ENCODE measurements around the gene LONP1. TPM values are rescaled to one million over a fixed set of nuclear protein-coding genes. Genes with fewer than 3 reads are reported as not detected.
A peak's percentile ranks its signal among the peaks of the same experiment; 100 is the strongest.

LONP1 gene
- total RNA-seq, 2 experiments from 2014 or later, result 98.7 to 106 TPM

DNA sequence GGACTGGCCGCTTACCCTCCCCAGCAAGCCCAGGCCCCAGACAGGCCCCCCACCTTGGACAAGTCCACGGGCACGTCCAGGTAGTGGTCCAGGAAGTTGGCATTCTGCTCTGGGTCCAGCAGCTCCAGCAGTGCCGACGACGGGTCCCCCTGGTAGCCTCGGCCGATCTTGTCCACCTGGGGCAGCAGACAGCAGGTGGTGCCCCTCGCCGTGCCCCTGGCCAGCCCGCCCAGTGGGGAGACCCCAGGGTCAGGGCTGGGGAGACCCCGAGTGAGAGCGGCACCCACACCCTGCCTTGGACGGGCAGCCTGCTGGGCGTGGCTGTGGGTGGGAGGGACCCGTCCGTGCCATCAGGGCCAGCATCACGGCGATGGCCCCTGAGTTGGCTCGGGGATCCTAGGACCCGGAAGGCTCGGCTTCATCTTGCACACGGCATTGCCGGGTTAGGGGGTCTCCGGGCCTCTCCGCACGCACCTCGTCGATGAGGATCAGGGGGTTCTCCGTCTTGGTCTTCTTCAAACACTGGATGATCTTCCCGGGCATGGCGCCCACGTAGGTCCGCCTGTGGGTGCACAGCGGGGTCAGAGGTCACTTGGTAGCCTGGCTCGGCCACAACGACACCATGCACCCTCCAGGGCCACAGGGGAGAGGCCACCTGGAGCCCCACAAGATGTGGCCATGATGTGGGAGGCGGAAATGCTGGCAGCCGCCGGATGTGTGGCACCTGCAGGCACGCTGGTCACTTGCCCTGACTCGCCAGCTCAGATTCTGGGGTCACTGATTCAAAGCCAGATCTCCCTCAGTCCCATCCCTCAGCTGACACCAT lies 23.5 kb downstream of the LONP1 start:
- H3K4me1 Mint-ChIP-seq, result peaks cover 18% of the 10 kb centered on the region

DNA sequence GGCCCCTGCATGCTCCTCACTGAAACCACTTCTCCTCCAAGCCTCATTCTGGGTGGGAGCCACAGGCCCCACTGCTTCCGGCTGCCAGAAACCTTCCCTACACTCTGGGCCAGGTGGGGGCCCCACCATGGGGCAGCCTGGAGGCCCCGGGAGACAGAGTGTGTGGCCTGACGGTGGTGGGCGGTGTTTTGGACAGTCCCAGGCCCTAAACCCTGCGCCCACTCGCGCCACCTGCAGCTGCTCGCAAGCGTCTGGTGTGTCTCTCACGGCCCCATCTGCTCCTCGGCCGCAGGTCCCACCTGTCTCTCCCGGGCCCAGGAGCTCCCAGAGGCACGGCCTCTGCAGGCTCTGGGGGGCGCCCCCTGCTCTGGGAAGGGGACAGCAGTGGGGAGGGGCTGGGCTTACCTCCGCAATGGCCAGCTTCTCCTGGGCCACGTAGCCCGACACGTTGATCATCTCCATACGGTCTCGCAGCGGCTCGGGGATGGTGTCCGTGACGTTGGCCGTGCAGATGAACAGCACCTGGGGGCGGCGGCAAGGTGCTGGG lies 24.2 kb downstream of the LONP1 start:
- no peaks in the 10 kb centered on the region for H3K27me3 Mint-ChIP-seq
- peaks cover 23% of the 10 kb centered on the region for H3K4me1 Mint-ChIP-seq
- DNase-seq, result no peak
- H3K9me3 Mint-ChIP-seq, result no peaks in the 10 kb centered on the region
- no peak overlapping the region for H3K4me3 Mint-ChIP-seq
- no peak overlapping the region for H3K27ac Mint-ChIP-seq
- CTCF ChIA-PET, result no interaction called here
- POLR2A ChIA-PET, result interaction anchor here (0.9 kb wide), 1 partner anchor 23 kb away, joined by 4 read pairs; no protein-coding TSS in a partner anchor
- peaks cover 54% of the 10 kb centered on the region for H3K36me3 Mint-ChIP-seq (ENCODE audit: low read depth)

More for the DNA sequence above, 23.5 kb downstream of the LONP1 start:
- Mint-ChIP-seq H3K27ac (no peak overlapping the region), H3K9me3 (no peaks in the 10 kb centered on the region), H3K27me3 (no peaks in the 10 kb centered on the region), H3K4me3 (no peak overlapping the region), H3K36me3 (ENCODE audit: low read depth) (peaks cover 54% of the 10 kb centered on the region)
- ChIA-PET POLR2A (interaction anchor here (0.9 to 2.8 kb wide), 2 partner anchors 17 to 22 kb away, joined by 4 to 10 read pairs; no protein-coding TSS in a partner anchor), CTCF (no interaction called here)
- DNase-seq, result no peak

DNA sequence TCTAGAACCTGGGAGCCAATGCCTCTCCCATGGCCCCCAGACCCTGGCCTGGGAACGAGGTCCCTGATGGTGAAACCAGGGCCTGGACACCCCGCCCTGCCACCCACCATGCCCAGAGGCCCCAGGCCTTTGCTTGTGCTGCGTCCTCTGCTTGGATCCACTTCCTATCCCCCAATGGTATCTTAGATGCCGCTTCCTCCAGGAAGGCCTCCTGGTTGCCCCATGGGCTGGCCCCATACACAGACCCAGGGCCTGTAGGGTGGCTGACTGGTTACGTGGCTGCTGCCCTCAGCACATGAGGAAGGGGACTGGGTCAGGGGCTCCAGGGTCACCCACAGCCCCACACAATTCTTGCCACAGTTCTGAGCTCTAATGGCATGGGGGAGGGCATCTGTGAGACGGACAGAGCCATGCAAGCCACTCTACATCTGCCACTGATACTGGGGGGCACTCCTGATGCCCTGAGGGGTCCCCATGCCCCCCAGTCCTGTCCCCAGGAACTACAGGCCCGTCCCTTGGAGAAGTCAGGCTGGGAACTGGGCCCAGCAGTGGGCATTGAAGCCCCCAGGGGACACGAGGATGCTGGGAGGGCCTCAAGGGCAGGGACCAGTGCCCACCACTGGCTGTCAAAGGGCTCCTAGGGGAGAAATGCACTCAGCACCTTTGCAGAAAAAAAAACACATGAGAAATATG lies 24.8 kb downstream of the LONP1 start:
- Mint-ChIP-seq H3K27ac (no peak overlapping the region), H3K27me3 (no peaks in the 10 kb centered on the region), H3K4me1 (peaks cover 24% of the 10 kb centered on the region), H3K4me3 (no peak overlapping the region), H3K36me3 (ENCODE audit: low read depth) (peaks cover 57% of the 10 kb centered on the region), H3K9me3 (no peaks in the 10 kb centered on the region)
- ChIA-PET CTCF (no interaction called here), POLR2A (interaction anchor here (0.9 kb wide), 1 partner anchor 24 kb away, joined by 4 read pairs; no protein-coding TSS in a partner anchor)
- no peak for DNase-seq

DNA sequence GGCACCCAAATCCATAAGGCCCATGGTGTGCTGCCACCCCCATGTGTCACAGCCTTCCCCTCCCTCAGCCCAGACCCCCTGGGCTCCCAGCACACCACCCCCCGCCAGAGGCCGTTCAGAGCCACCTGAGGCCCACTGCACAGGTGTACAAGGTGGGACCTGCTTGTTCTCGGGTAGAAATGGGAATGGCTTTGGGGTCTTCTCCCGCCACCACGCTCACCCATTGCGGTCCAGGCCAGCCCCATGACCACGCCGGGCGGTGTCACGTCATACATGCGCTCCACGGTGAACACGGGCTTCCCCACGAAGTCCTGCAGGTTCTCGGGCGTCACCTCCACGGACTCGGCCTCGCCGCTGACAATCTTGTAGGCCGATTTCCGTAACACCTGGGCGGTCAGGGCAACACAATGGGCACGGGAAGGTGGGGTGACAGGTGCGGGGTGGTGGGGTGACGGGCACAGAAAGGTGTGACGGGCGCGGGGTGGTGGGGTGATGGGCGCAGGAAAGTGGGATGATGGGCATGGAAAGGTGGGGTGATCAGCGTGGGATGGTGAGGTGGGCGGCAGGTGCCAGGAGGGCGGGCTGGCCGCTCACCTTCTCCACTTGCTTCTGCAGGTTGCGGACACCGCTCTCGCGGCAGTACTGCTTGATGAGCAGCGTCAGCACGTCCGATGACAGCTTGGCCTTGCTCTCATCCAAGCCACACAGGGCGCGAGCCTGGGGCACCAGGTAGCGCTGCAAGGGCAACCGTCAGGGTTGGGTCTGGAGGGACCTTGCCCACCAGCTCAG lies 25.6 kb downstream of the LONP1 start:
- H3K4me1 Mint-ChIP-seq, result peaks cover 29% of the 10 kb centered on the region
- no peak overlapping the region for H3K27ac Mint-ChIP-seq
- POLR2A ChIA-PET, result interaction anchor here (1.1 kb wide), 1 partner anchor 86 kb away, joined by 3 read pairs; no protein-coding TSS in a partner anchor
- peaks cover 58% of the 10 kb centered on the region for H3K36me3 Mint-ChIP-seq (ENCODE audit: low read depth)
- no peak for DNase-seq
- H3K4me3 Mint-ChIP-seq, result no peak overlapping the region
- H3K9me3 Mint-ChIP-seq, result no peaks in the 10 kb centered on the region
- CTCF ChIA-PET, result no interaction called here
- no peaks in the 10 kb centered on the region for H3K27me3 Mint-ChIP-seq

DNA sequence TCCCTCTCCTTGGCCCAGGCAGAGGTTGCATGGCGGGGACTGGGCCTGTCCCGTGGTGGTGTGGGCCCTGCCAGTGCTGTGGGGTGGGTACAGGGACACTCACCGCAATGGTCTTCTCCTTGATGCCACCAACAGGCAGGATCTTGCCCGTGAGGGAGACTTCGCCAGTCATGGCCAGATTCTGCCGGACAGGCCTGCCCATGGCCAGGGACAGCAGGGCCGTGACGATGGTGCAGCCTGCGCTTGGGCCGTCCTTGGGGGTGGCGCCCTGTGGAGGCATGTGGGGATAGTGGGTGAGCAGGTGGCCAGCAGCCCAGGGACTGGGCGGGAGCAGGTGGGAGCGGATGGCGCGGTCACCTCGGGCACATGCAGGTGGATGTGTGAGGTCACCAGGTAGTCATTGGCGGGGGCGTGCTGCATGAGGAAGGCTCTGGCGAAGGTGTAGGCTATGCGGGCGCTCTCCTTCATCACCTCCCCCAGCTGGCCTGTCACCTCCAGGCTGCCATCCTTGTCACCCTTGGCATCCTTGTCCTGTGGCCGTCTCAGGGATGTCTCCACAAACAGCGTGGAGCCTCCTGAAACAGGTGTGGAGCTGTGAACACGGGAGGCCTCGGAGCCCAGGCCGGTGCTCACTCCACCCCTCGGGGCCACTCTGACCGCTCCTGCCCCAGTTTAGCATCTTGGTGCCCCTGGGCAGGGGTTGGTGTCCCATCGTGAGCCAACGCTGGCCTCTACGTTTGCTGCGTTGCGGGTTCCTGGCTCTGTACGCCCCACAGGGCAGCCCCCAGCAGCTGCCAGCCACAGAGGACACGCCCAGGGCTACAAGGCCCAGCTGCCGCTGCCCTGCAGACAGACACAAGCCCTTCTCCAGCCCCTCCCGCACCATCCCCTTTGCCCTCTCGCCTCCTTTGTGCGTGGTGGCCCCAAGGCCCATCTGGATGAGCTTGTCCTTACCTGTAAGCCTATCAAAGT lies 26.5 kb downstream of the LONP1 start:
- Mint-ChIP-seq H3K36me3 (ENCODE audit: low read depth) (peaks cover 51% of the 10 kb centered on the region), H3K27ac (peak overlapping the region; percentile 44), H3K27me3 (no peaks in the 10 kb centered on the region), H3K4me3 (peak overlapping the region; percentile 90), H3K9me3 (no peaks in the 10 kb centered on the region), H3K4me1 (peaks cover 31% of the 10 kb centered on the region)
- ChIA-PET POLR2A (interaction anchor here (1.1 kb wide), 1 partner anchor 87 kb away, joined by 3 read pairs; no protein-coding TSS in a partner anchor), CTCF (no interaction called here)
- no peak for DNase-seq

DNA sequence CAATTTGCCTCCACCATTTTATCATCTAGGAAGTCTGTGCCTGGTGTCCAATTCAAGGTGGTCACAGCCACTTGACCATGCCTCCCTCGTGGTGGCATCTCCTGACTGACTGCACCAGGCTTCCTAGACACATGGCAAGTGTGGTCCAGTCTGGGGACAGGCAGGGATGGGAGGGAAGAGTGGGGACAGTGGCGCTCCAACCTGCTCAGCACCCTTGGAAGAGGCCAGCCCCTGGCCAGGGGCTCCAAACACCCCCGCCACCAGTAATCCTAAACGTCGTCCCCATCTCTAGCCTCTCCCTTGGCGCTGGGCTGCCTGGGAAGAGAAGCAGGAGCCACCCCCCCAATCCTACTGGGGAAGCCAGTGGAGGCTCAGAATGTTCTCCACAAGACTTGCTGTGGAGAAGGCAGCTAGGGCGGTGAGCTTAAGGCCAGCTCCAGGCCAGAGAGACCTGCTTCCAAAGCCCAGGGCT lies 27.2 kb downstream of the LONP1 start:
- Mint-ChIP-seq H3K36me3 (ENCODE audit: low read depth) (peaks cover 51% of the 10 kb centered on the region), H3K27me3 (no peaks in the 10 kb centered on the region), H3K27ac (peak overlapping the region; percentile 65), H3K9me3 (no peaks in the 10 kb centered on the region), H3K4me3 (peak overlapping the region; percentile 90), H3K4me1 (peaks cover 35% of the 10 kb centered on the region)
- DNase-seq, result no peak
- ChIA-PET CTCF (no interaction called here), POLR2A (interaction anchor here (1.1 kb wide), 1 partner anchor 88 kb away, joined by 3 read pairs; no protein-coding TSS in a partner anchor)

DNA sequence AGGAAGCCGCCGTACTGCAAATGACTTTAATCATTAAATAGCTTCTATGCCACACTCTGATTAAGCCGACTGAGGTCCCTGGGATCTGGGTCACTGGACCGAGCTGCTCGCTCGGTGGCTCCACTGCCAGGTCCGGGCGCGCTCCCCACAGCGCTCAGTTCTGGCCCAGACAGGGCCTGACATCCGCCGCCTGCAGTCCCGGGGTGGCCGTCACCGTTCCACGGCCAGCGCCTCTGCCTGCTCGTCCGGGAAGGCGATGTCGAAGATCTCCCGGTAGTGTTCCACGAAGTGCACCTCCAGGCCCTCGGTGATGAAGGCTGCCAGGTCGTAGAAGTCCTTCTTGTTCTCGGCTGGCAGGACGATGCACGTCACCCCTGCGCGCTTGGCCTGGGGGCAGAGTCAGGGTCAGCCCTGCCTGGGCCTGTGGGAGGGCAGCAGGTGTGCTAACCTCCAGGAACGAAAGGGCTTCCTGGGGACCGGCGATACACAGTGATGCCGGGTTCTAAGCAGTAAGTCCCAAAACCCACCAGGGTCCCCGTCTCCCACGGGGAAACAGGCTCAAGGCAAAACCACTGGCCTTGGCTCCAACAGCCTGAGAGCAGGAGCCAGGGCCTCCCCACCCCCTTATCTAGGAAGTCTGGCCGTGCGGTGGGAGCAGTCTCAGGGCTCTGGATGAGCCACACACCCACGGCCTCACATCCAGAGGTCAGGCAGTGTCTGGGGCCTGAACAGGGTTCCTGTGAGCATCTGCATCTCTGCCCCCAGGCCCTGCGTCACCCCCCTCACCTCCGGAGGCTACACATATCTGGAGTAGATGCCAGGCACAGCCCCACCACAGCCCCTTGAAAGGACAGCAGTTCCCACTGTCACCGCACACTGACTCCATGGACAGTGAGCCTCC lies 27.9 kb downstream of the LONP1 start:
- Mint-ChIP-seq H3K9me3 (no peaks in the 10 kb centered on the region), H3K36me3 (ENCODE audit: low read depth) (peaks cover 49% of the 10 kb centered on the region), H3K27ac (peak overlapping the region; percentile 91), H3K4me3 (peak overlapping the region; percentile 90), H3K4me1 (peaks cover 36% of the 10 kb centered on the region), H3K27me3 (no peaks in the 10 kb centered on the region)
- ChIA-PET POLR2A (interaction anchor here (0.9 to 4.1 kb wide), 10 partner anchors 10 to 136 kb away, joined by 3 to 109 read pairs (median 8); partner anchors contain the start of genes CATSPERD, DUS3L, LONP1 and SAFB), CTCF (interaction anchor here (0.6 to 1.3 kb wide), 3 partner anchors 22 to 144 kb away, joined by 3 to 4 read pairs (median 3); no protein-coding TSS in a partner anchor)
- DNase-seq, result no peak

DNA sequence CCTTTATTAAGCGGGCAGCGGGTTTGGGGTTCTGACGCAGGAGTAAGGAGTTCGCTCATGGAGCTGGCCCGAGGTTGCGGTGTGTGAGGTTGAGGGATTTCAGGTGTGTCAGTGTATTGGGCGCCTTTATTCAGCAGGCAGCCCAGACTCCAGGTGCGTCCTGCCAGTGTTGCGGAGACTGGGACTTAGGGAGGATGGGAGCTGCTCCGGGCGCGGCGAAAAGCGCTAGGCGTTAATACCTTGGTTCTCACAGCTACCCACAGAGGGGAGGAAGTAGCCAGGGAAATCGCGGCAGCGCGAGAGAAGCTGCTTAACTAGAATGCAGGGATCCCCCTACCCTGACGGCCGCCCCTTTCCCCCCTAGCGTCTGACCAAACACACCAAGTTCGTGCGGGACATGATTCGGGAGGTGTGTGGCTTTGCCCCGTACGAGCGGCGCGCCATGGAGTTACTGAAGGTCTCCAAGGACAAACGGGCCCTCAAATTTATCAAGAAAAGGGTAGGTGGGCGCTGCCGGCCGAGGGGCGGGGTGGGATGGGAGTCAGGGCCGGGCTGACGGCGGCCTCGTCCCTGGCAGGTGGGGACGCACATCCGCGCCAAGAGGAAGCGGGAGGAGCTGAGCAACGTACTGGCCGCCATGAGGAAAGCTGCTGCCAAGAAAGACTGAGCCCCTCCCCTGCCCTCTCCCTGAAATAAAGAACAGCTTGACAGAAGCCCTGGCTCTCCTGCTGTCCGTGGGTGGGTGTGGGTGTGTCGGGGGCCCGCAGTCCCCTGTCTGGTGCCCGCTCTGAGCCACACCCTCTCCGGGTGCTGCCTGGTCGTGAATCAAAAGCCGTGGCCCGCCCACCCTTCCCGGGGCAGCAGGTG lies 28.8 kb downstream of the LONP1 start:
- H3K27ac Mint-ChIP-seq, result peak overlapping the region; percentile 91
- peak; percentile 47 for DNase-seq
- peak overlapping the region; percentile 90 for H3K4me3 Mint-ChIP-seq
- no peaks in the 10 kb centered on the region for H3K9me3 Mint-ChIP-seq
- ChIA-PET POLR2A (interaction anchor here (0.8 to 4.1 kb wide), 16 partner anchors 8 to 734 kb away, joined by 3 to 109 read pairs (median 6); partner anchors contain the start of genes CATSPERD, DUS3L, KHSRP and LONP1), CTCF (interaction anchor here (0.6 to 2.8 kb wide), 7 partner anchors 18 to 213 kb away, joined by 3 to 76 read pairs (median 4); partner anchors contain the start of genes CATSPERD, LONP1 and VMAC)
- no peaks in the 10 kb centered on the region for H3K27me3 Mint-ChIP-seq
- peaks cover 43% of the 10 kb centered on the region for H3K36me3 Mint-ChIP-seq (ENCODE audit: low read depth)
- peaks cover 41% of the 10 kb centered on the region for H3K4me1 Mint-ChIP-seq

DNA sequence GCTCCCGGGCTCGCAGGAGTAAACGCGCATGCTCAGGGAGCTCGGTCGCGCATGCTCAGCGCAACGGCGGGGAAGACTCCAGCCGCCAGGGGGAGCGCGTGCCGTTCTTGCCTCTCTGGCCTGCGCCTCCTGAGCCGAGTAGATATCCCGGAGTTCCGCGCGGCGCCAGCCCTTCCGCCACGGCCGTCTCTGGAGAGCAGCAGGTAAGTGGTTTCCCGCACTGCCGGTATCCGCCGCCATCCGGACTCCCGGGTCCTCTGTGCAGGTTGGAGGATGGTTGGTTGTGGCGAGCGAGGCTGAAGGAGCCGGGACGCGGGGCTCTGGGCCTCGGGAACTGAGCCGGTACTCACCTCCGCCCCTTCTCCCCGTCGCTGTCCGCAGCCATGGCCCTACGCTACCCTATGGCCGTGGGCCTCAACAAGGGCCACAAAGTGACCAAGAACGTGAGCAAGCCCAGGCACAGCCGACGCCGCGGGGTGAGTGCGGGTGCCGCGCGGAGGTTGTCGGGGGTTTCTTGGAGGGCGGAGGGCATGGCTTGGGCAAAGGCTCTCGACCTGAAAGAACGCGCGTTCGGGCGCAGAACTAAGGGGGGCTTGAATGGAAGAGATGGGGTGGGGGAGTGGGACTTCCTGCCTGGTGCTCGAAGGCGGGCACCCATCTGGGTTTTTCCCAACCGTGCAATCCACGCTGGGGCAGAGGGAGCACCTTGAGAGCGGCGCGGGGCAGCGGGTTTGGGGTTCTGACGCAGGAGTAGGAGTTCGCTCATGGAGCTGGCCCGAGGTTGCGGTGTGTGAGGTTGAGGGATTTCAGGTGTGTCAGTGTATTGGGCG lies 29.6 kb downstream of the LONP1 start, which contains the start of gene RPL36:
RPL36 (plus strand) TSS at position 171 of the 830 bp plus-strand sequence; CDS start at position 384, 213 bp downstream.
- peaks cover 41% of the 10 kb centered on the region for H3K4me1 Mint-ChIP-seq
- H3K9me3 Mint-ChIP-seq, result no peaks in the 10 kb centered on the region
- peak; percentile 99 for DNase-seq
- ChIA-PET CTCF (interaction anchor here (0.6 to 2.8 kb wide), 21 partner anchors 9 to 418 kb away, joined by 3 to 76 read pairs (median 4); partner anchors contain the start of genes CATSPERD, DUS3L, LONP1 and SAFB), POLR2A (interaction anchor here (0.6 to 4.1 kb wide), 20 partner anchors 8 to 734 kb away, joined by 3 to 109 read pairs (median 4); partner anchors contain the start of genes CATSPERD, DUS3L, KHSRP and LONP1)
- peak within 1 kb of the TSS; percentile 91 for H3K27ac Mint-ChIP-seq
- no peaks in the 10 kb centered on the region for H3K27me3 Mint-ChIP-seq
- H3K36me3 Mint-ChIP-seq (ENCODE audit: low read depth), result peaks cover 43% of the 10 kb centered on the region
- H3K4me3 Mint-ChIP-seq, result peak within 1 kb of the TSS; percentile 90

All from activated CD4-positive, alpha-beta memory T cell treated with anti-CD3 and anti-CD28 coated beads, Interleukin-2, amount 10 ng/mL, durations not matched to agents 7 days and 5 days (primary cell).